ENCODE measurements around the gene FPR3. TPM values are rescaled to one million over a fixed set of nuclear protein-coding genes. Genes with fewer than 3 reads are reported as not detected.

The FPR3 gene
- total RNA-seq, 1 donor from 2014 or later: not detected

DNA sequence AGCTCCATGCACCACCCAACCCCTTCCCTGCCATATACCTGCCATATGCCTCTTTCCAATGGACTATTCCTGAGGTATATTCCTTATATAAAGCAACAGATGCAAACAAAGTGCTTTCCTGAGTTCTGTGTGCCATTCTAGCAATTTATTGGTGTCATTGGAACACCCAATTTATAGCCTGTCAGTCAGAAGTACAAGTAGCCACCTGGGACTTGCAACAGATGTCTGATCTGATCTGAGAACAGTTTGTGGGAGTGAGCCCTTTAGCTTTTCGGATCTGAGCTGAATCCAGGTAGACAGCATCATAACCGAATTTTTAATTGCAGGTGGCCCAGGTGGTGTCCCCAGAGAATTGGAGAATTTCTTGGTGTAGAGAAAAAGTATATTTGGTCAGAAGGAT lies 963 bp upstream of the FPR3 start:
- H3K36me3 ChIP-seq (ENCODE audit: control insufficient read depth, insufficient read depth, low read length): no peaks in the 10 kb centered on the region
- H3K4me3 ChIP-seq (ENCODE audit: low read depth, low read length): no peak overlapping the region
- DNase-seq (ENCODE audit: low read depth): no peak
- TF ChIP-seq, protein P1, sequence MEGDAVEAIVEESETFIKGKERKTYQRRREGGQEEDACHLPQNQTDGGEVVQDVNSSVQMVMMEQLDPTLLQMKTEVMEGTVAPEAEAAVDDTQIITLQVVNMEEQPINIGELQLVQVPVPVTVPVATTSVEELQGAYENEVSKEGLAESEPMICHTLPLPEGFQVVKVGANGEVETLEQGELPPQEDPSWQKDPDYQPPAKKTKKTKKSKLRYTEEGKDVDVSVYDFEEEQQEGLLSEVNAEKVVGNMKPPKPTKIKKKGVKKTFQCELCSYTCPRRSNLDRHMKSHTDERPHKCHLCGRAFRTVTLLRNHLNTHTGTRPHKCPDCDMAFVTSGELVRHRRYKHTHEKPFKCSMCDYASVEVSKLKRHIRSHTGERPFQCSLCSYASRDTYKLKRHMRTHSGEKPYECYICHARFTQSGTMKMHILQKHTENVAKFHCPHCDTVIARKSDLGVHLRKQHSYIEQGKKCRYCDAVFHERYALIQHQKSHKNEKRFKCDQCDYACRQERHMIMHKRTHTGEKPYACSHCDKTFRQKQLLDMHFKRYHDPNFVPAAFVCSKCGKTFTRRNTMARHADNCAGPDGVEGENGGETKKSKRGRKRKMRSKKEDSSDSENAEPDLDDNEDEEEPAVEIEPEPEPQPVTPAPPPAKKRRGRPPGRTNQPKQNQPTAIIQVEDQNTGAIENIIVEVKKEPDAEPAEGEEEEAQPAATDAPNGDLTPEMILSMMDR (IDR thresholded peaks at IDR 0.05; ENCODE audit: insufficient read depth, low read length, poor library complexity, severe bottlenecking): no peak
- no peaks in the 10 kb centered on the region for H3K27me3 ChIP-seq (ENCODE audit: control insufficient read depth, insufficient read depth, low read length)

DNA sequence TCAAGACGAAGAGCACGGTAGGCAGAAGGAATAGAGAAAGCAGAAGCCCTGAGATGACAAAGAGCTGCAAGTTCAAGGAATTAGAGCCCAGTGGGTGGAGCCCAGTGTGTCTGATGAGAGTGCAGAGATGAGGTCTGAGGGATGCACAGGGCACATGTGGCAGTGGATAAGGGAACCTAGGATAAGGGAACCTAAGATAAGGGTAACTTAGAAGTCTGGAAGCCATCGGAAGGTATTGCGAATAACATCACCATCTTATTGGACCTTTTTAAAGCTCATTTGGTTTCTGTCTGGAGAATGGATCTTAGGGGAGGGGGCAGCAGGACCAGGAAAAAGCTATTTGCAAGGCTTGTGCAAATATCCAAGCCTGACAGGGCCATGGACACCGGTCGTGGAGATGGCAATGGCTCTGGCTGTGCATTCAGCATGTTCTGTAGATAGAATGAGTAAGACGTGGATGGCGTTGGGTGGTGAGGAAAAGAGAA lies 1.3 kb downstream of the FPR3 start:
- Histone ChIP-seq H3K4me3 (ENCODE audit: low read depth, low read length) (no peak overlapping the region), H3K36me3 (ENCODE audit: control insufficient read depth, insufficient read depth, low read length) (no peaks in the 10 kb centered on the region), H3K27me3 (ENCODE audit: control insufficient read depth, insufficient read depth, low read length) (no peaks in the 10 kb centered on the region)
- DNase-seq (ENCODE audit: low read depth): no peak
- TF ChIP-seq, protein P1 (IDR thresholded peaks at IDR 0.05; ENCODE audit: insufficient read depth, low read length, poor library complexity, severe bottlenecking): no peak

DNA sequence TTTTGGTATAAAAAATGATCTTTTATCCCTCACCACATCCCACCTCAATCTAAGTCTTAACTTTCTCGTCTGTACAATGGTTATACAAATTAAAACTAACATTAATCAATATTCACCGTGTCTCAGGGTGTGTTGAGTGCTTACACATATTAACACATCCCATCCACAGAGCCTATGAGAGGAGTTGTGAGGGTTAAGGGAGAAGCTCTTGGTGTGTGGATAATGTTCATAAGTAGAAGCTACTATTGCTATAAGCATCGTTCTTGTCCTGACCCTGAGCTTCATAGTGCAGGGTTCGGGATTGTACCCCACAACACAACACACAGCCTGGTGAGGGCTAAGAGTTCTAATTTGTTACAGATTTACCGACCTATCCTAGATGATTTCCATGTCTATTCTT lies 2.5 kb downstream of the FPR3 start:
- Histone ChIP-seq H3K27me3 (ENCODE audit: control insufficient read depth, insufficient read depth, low read length) (no peaks in the 10 kb centered on the region), H3K4me3 (ENCODE audit: low read depth, low read length) (no peak overlapping the region), H3K36me3 (ENCODE audit: control insufficient read depth, insufficient read depth, low read length) (no peaks in the 10 kb centered on the region)
- DNase-seq (ENCODE audit: low read depth): no peak
- TF ChIP-seq, protein P1 (IDR thresholded peaks at IDR 0.05; ENCODE audit: insufficient read depth, low read length, poor library complexity, severe bottlenecking): no peak

DNA sequence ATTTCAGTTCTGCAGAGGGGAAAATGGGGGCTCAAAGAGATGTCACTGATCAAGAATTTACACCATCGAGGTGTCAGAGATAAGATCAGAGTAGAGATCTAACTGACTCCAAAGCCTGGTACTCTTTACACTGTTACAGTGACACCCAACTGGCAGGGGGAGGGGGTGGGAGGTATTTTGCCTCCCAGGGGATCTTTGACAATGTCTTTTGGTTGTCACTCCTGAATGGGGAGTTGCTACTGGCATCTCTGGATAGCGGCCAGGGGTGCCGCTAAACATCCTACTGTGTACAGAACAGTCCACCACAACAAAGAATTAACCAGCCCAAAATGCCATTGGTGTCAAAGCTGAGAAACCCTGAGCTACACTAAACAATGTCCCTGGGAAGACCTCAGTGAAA lies 3.1 kb downstream of the FPR3 start:
- no peaks in the 10 kb centered on the region for H3K36me3 ChIP-seq (ENCODE audit: control insufficient read depth, insufficient read depth, low read length)
- TF ChIP-seq, protein P1 (IDR thresholded peaks at IDR 0.05; ENCODE audit: insufficient read depth, low read length, poor library complexity, severe bottlenecking): no peak
- no peak for DNase-seq (ENCODE audit: low read depth)
- no peaks in the 10 kb centered on the region for H3K27me3 ChIP-seq (ENCODE audit: control insufficient read depth, insufficient read depth, low read length)
- no peak overlapping the region for H3K4me3 ChIP-seq (ENCODE audit: low read depth, low read length)

DNA sequence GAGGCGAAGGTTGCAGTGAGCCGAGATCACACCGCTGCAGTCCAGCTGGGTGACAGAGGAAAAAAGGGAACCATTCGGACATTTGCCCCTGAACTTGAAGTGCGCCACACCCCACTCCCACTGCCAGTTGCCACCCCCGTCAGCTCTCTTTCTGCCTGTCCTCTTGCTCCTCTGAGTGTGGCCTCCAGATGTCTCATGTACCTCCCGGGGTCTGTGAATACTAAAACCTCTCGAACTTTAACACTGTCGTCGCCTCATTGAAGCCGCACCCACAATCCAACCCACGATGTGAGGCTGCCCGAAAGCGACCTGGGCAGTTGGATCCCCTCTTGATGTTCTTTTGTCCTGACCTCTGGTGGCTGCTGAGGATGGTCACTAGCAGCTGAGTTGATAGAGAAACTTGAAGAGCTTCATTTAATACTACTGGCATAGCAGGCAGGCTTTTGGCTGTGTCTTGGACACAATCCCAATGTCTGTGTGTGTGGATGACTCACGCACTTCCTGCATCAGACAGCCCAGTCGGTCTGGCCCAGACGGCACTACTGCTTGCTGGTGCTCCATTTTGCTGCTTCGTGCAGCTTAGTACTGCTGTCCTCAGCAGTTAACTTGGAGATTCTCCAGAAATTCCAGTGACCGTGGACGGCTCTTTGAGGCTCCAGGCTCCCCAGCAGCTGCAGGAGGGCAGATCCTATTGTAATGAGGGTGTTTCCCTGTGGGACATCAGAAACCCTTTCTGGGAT lies 4.2 kb downstream of the FPR3 start:
- TF ChIP-seq, protein P1 (IDR thresholded peaks at IDR 0.05; ENCODE audit: insufficient read depth, low read length, poor library complexity, severe bottlenecking): no peak
- DNase-seq (ENCODE audit: low read depth): no peak

More for the DNA sequence above, 4.2 kb downstream of the FPR3 start:
- Histone ChIP-seq H3K27me3 (ENCODE audit: control insufficient read depth, insufficient read depth, low read length) (no peaks in the 10 kb centered on the region), H3K36me3 (ENCODE audit: control insufficient read depth, insufficient read depth, low read length) (no peaks in the 10 kb centered on the region), H3K4me3 (ENCODE audit: low read depth, low read length) (no peak overlapping the region)

Measured in kidney epithelial cell (primary cell).